GM10266 (cell line): ENCODE measurements around the gene SUV39H2.
A peak's percentile ranks its signal among the peaks of the same experiment; 100 is the strongest.

Experiments
- DNase-seq: peaks from one replicate; pipeline ENCODE4 v3.0.0; 2012; ENCODE audit errors: extremely low spot score
- TF ChIP-seq, protein P1 (sequence below): IDR thresholded peaks from 2 replicates; pipeline ENCODE4 v1.5.1; 2012; ENCODE audit warnings: mild to moderate bottlenecking, low read depth; ENCODE audit not compliant: control insufficient read depth, insufficient read depth; ENCODE audit errors: missing control alignments

Gene SUV39H2

DNA sequence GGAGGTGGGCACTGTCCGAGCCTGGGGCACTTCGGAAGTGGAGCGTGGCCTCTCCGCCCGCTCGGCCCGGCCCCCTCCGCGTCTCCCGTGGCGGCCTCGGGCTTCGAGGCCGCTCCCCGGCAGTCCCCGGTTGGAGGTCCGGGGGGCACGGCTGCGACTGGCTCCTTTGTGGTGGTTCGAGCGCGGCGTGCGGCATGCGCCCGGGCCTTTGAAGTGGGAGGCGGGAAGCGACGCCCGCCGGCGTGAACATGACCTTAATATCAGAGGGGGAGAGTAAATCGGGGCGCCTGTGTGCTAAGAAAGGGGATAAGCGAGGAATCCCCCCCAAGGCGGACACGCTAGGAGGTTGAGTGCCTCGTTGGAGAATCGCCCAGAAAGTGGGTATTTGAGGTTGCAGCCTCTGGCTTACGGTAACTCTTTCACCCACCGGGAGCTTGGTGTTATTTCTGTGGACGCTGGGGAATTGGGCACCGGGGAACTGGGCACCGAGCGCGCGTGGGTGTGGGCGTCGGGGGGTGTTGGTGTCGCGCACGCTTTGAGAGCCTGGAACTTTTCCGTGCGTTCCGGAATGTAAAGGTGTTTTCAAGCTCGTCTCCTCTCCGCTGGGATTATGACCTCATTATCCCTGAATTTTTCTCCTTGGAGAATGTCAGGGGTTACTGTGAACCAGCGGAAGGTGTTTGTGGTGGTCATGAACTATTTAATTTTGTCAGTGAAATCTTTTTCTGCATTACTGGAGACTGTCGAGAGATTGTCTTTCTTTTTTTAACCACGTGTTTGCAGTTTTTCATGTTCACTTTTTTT lies 660 bp downstream of the SUV39H2 start:
- TF ChIP-seq, protein P1, sequence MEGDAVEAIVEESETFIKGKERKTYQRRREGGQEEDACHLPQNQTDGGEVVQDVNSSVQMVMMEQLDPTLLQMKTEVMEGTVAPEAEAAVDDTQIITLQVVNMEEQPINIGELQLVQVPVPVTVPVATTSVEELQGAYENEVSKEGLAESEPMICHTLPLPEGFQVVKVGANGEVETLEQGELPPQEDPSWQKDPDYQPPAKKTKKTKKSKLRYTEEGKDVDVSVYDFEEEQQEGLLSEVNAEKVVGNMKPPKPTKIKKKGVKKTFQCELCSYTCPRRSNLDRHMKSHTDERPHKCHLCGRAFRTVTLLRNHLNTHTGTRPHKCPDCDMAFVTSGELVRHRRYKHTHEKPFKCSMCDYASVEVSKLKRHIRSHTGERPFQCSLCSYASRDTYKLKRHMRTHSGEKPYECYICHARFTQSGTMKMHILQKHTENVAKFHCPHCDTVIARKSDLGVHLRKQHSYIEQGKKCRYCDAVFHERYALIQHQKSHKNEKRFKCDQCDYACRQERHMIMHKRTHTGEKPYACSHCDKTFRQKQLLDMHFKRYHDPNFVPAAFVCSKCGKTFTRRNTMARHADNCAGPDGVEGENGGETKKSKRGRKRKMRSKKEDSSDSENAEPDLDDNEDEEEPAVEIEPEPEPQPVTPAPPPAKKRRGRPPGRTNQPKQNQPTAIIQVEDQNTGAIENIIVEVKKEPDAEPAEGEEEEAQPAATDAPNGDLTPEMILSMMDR, result no peak
- peak; percentile 28 for DNase-seq

DNA sequence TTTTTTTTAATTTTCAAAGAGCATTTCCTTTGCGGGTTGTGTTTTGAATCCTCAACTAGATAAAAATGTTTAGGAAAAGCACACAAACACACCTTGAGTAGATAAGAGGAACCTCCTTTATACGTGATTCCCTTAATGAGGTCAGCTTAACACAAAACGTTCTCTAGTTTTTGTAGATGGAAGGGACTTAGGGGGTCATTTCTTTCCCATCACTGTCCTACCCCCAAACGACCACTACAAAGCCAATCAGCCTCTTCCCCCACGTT lies 1.2 kb downstream of the SUV39H2 start:
- DNase-seq, result peak; percentile 10
- TF ChIP-seq, protein P1, result no peak

DNA sequence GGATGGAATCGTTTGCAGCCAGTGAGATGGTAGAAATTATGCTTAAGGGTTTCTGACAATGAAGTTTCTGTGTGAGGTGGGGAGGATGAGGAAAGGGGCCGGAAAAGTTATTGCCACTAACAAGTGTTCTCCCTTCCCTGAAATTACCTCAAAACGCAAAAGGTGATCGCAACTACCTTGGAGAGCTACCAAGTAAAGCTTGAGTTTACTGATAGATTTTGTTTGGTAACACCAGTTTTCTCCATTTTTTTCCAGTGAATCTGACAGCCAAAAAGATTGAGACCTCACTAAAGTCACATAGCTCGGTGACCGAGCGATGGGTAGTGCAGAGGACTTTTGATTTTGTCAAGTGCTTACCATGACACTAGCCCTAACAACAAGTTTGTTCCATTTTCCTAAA lies 1.6 kb downstream of the SUV39H2 start:
- TF ChIP-seq, protein P1, result no peak
- DNase-seq, result no peak

DNA sequence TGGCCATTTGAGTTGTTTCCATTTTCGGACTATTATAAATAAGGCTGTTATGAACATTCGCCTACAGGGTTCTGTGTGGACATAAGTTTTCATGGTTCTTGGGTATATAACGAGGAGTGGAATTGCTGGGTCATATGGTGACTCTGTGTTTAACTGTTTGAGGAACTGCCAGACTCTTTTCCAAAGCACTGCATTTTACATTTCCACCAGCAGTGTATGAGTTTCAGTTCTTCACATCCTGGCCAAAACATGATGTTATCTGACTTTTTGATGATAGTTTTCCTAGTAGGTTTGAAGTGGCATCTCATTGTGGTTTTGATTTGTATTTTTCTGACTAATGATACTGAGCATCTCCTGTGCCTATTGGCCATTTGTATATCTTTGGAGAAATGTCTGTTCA lies 5.4 kb downstream of the SUV39H2 start:
- TF ChIP-seq, protein P1, result no peak
- DNase-seq, result no peak

DNA sequence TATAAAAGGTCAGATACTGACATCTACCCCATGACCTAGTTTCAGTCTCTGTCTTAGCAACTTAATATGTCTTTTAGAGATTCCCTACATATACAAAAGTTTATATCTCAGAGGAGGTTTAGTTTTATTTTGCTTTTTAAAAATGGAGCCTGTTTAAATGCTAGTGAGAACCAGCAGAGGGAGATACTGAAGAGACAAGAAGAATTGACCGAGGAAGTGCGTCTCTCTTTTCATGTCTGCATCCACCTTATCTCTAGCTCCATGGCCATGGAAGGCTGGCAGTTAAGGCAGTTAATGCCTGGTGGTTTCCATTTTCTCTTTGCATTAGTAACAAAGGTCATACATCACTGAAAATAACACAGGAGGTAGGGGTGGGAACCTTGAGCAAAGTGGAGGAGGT lies 10.7 kb downstream of the SUV39H2 start:
- TF ChIP-seq, protein P1, result peak; percentile 13

DNA sequence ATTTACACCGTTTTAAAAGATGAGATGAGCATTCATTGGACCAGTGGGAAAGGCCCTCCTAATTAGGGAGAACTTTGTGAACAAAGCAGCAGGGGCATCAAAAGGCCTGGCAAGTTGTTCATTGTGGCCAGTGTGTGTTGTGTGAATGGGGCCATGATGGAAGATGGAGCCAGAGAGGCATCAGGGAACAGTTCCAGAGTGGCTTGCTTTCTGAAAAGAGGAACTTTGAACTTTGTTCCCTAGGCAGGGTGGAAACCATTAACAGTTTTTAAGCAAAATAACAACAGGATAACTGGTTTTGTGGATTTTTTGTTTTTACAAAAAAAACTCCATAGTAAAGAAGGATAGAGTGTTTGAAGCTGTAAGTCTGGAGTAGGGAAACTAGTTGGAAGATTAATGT lies 12.5 kb downstream of the SUV39H2 start:
- DNase-seq, result no peak
- TF ChIP-seq, protein P1, result no peak

More for the DNA sequence above, 10.7 kb downstream of the SUV39H2 start:
- DNase-seq, result peak; percentile 27

DNA sequence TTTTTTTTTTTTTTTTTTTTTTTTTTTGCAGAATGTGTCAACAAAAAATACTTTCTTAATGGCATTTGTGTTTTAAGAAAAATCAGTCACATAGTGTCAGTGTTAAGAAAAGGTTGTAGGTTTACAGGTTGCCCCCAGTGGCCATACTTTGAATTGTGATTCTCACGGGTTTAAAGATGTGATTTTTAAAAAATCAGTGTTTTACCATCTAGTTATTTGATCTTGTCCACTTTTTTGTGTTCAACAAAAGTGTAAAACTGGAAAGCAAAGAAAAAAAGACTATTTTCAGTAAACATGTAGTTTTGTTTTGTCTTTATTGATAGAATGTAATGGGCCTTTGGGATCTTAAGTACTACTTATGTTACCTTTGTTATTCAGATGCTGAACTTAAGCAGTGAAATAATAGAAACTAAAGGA lies 25.7 kb downstream of the SUV39H2 start:
- TF ChIP-seq, protein P1, result peak; percentile 40
- DNase-seq, result peak; percentile 16
